Iris pigment epithelial cell (primary cell): ENCODE results near the gene FOXQ1.

Source experiments
- DNase-seq: peaks from one replicate; pipeline ENCODE4 v3.0.0-alpha.2; 2011; ENCODE audit warnings: low read depth

FOXQ1 gene

GRCh38 chr6:1311400-1312202 is at the start of gene FOXQ1:
TSS of gene FOXQ1 (plus strand) at chr6:1312098. CDS start at chr6:1312705, 607 bp downstream.
- DNase-seq = peak; percentile 61

GRCh38 chr6:1262704-1263038 is 49.2 kb upstream of the FOXQ1 start:
- DNase-seq = no peak

GRCh38 chr6:1263039-1263849 is 48.7 kb upstream of the FOXQ1 start:
- DNase-seq = peak; percentile 27

GRCh38 chr6:1263850-1264377 is 48.0 kb upstream of the FOXQ1 start:
- no peak for DNase-seq

- DNase-seq = no peak
Observed at GRCh38 chr6:1264619-1265445, 47.1 kb upstream of the FOXQ1 start.

- DNase-seq = no peak
Observed at GRCh38 chr6:1266686-1267056, 45.2 kb upstream of the FOXQ1 start.

GRCh38 chr6:1267057-1267732 is 44.7 kb upstream of the FOXQ1 start:
- DNase-seq = peak; percentile 49

GRCh38 chr6:1267790-1268762 is 43.8 kb upstream of the FOXQ1 start:
- DNase-seq = no peak

- DNase-seq = no peak
Observed at GRCh38 chr6:1271071-1271763, 40.7 kb upstream of the FOXQ1 start.

GRCh38 chr6:1278061-1278720 is 33.7 kb upstream of the FOXQ1 start:
- DNase-seq = no peak

- DNase-seq = no peak
Observed at GRCh38 chr6:1279065-1279464, 32.8 kb upstream of the FOXQ1 start.

- no peak for DNase-seq
Observed at GRCh38 chr6:1280666-1281300, 31.1 kb upstream of the FOXQ1 start.

- no peak for DNase-seq
Observed at GRCh38 chr6:1281746-1282145, 30.2 kb upstream of the FOXQ1 start.

GRCh38 chr6:1283501-1283900 is 28.4 kb upstream of the FOXQ1 start:
- no peak for DNase-seq

GRCh38 chr6:1285556-1285955 is 26.3 kb upstream of the FOXQ1 start:
- no peak for DNase-seq

- DNase-seq = peak; percentile 81
Observed at GRCh38 chr6:1285956-1286355, 25.9 kb upstream of the FOXQ1 start.

- peak; percentile 97 for DNase-seq
Observed at GRCh38 chr6:1287103-1287591, 24.8 kb upstream of the FOXQ1 start.

GRCh38 chr6:1290086-1290485 is 21.8 kb upstream of the FOXQ1 start:
- no peak for DNase-seq

- DNase-seq = no peak
Observed at GRCh38 chr6:1290805-1291204, 21.1 kb upstream of the FOXQ1 start.
